ENCODE results near the gene KCNV2. TPM values are rescaled to one million over a fixed set of nuclear protein-coding genes. Genes with fewer than 3 reads are reported as not detected.

The KCNV2 gene
- not detected in 2 replicates for total RNA-seq

DNA sequence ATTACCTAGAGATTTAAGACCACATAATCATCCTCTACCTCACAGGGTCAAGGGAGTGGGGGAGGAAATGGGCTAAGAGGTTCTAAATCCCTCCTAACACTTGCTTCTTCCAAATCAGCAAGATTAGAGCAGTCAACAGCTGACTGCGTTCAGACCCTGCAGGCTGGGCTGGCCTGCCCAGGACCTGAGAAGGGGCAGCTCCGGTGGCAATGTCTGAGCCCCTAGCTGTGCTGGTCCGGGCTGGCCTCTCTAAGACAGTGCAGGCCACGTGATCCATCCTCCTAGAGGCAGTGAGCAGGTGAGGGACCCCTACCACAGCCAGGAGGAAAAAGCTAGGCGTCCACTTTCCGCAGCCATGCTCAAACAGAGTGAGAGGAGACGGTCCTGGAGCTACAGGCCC is at the start of gene KCNV2:
Gene KCNV2, plus strand, starts transcription at position 126 of the 400 bp plus-strand sequence. Its CDS starts 230 bp downstream, at position 356.

Other genes with a start within 250 kb of the KCNV2 start
- 1.5 and 2.3 TPM in 2 replicates for gene VLDLR, start 95.7 kb upstream of the KCNV2 start, total RNA-seq
- 39.7 and 64.9 TPM in 2 replicates for gene PUM3, start 126.6 kb downstream of the KCNV2 start, total RNA-seq